GM19467 (cell line): ENCODE measurements around the gene MAP2.

Experiments
- ATAC-seq: cut with Tn5 transposase; IDR thresholded peaks from one replicate; pipeline ENCODE4 v1.9.1; 2021; ENCODE audit warnings: mild to moderate bottlenecking, moderate library complexity; ENCODE audit not compliant: unreplicated experiment

Gene MAP2

GRCh38 chr2:209636076-209636475 lies 212.2 kb downstream of the MAP2 start:
- ATAC-seq, result no peak

DNA sequence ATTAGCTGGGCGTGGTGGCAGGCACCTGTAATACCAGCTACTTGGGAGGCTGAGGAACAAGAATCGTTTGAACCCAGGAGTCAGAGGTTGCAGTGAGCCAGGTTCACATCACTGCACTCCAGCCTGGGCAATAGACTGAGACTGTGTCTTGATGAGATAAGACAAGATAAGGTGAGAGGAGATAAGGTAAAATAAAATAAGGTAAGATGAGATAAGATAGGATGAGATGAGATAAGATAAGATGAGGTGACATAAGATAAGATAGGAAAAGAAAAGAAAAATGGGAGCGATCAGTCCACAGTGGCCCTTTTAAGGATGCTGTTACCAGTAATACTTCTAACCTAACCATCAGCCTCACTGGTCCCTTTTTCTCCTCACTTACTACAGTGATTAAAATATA lies 213.4 kb downstream of the MAP2 start:
- no peak for ATAC-seq

GRCh38 chr2:209638346-209638745 lies 214.5 kb downstream of the MAP2 start:
- ATAC-seq, result no peak

GRCh38 chr2:209640358-209640757 lies 216.5 kb downstream of the MAP2 start:
- ATAC-seq, result no peak

DNA sequence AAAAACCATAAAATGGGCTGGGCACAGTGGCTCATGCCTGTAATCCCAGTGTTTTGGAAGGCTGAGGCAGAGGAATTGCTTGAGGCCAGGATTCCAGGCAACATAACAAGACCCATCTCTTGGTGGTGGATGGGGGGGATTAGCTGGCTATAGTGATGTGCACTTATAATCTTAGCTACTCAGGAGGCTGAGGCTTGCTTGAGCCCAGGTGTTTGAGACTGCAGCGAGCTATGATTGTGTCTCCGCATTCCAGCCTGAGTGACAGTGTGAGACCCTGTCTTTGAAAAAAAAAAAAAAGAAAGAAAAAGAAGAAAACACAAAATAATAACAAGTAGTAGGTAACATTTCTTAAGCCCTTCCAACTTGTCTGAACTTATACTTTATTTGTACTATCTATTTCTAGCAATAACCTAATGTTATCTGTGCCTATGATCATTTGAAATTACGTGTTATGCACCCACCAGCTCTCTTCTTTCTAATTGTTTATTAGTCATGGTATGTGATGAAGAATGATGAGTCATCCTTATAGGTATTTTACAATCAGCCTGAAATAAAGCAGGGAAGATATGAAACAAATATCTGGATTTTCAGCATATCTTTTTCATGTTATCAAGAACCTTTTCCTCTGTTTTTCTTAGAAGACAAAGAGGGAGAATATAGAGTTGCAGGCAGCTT lies 218.4 kb downstream of the MAP2 start:
- no peak for ATAC-seq

GRCh38 chr2:209644842-209645241 lies 221.0 kb downstream of the MAP2 start:
- no peak for ATAC-seq

- no peak for ATAC-seq
These were observed 224.9 kb downstream of the MAP2 start for GRCh38 chr2:209648714-209649113.

DNA sequence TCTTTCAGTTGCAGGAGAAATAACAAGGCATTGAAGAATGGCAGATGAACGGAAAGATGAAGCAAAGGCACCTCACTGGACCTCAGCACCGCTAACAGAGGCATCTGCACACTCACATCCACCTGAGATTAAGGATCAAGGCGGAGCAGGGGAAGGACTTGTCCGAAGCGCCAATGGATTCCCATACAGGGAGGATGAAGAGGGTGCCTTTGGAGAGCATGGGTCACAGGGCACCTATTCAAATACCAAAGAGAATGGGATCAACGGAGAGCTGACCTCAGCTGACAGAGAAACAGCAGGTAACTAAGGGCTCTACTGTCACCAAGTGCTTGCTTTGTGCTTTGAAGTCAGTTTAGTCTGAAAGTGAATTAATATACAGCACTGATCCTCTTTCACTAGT lies 229.3 kb downstream of the MAP2 start:
- ATAC-seq, result no peak

- no peak for ATAC-seq
These were observed 237.5 kb downstream of the MAP2 start for GRCh38 chr2:209661286-209661894.

DNA sequence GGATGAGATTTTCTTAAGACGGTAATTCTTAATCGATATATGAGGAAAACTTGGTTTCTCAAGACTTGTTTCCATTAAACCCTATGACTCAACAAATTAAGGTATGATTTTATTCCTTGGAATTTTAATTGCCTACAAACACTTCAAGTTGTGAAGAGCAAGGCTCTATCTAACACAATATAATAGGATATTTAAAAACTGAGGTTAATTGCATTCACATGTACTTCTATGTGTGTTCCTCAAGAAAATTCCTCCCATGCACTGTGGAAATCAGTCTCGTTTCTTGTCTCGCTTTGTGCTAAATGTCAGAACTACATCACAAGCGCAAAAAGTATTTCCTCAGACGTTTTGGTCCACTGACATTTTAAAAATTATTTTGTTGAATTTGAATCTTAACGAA lies 238.2 kb downstream of the MAP2 start:
- ATAC-seq, result no peak

DNA sequence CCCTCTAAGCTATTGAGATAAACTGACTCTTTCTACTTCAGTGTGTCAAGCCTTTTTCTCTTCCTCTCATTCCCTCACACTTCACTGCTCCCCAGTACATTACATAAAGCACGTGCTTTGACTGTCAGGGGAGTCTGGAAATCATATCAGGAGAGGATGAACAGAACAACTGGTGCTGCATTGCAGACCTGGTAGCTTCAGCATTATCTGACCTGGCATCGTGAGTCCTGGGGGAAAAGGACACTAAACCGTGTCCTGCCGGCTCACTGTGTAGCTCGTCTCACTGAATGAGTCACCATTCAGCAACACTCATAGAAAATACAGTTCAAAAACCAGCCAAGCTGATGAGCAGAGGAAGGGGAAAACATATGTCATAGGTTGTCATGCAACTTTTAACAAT lies 239.3 kb downstream of the MAP2 start:
- no peak for ATAC-seq

- no peak for ATAC-seq
These were observed 239.8 kb downstream of the MAP2 start for GRCh38 chr2:209663656-209664055.

GRCh38 chr2:209666296-209666695 lies 242.4 kb downstream of the MAP2 start:
- ATAC-seq, result no peak

GRCh38 chr2:209671020-209671680 lies 247.3 kb downstream of the MAP2 start:
- ATAC-seq, result no peak

- ATAC-seq, result no peak
These were observed 250.0 kb downstream of the MAP2 start for GRCh38 chr2:209673811-209674210.

- no peak for ATAC-seq
These were observed 256.7 kb downstream of the MAP2 start for GRCh38 chr2:209680596-209680995.

GRCh38 chr2:209681201-209681735 lies 257.4 kb downstream of the MAP2 start:
- ATAC-seq, result no peak

DNA sequence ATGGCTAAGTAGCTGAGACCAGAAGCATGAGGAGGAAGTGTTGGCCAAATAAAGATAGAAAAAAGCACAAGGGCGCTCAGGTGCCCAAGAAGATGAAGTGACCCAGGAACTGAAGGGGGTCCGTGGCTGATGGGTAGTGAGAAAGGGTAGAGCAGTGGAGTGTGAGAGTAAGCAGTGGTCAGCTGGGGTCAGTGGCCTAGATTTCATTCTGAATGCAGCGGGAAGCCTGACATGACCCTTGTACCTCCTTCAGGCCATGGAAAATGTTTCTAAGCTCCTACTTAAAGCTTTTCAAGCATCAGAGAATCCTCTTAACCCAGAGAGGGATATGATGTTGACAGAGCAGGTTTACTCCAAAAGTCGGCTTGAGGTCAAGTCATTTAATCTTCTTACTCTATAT lies 258.8 kb downstream of the MAP2 start:
- ATAC-seq, result no peak

DNA sequence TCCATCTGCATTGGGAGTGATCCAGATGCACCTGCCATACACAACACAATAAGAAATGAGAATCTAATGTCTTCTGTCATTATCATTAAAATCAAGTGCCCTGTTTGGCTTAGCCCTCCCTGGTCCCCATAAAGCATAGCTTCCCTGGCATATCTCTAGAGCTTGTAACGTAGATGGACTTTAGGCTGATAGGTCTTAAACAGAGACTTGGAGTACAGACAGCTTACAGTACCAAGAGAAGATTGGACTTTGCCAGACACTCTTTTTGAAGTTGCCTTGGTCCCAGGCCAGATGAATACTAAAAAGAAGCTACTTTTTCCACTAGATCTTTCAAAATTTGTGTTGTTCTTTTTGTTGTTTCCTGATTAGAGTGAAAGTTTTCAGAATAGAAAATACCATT lies 261.5 kb downstream of the MAP2 start:
- no peak for ATAC-seq

GRCh38 chr2:209685963-209686362 lies 262.1 kb downstream of the MAP2 start:
- ATAC-seq, result no peak

GRCh38 chr2:209686448-209686847 lies 262.6 kb downstream of the MAP2 start:
- no peak for ATAC-seq

DNA sequence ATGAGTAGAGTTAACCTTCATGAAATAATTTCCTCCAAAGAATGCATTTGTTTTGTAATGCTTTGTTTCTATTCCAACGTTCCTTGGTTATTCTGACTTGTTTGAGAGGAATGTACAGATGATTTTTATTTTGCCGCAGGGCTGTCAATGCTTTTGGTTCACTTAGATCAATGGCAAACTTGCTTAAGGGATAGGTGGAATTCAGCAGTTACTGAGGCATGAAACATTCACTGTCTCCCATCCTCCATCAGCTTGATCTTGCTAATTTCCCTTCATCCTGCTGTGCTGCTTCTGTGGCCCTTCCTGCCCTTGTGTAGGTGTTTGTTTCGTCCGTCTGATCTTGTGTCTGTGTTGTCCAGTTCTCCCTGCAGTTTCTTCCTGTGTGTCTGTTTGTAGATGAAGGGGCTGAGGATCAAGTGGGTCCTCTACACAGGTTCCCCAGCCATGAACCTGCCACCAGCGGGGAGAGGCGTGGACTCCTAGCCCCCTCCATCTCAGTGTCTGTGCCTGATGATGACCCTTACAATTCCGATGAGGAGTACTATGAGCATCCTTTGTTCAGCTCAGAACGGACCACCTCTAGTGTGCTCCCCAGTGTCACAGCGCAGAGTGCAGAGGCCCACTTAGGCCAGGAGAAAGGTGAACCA lies 263.6 kb downstream of the MAP2 start:
- no peak for ATAC-seq
